Gastroesophageal sphincter (tissue), 4 donors: Measurements from ENCODE around the gene VAV2. TPM values are rescaled to one million over a fixed set of nuclear protein-coding genes. Genes with fewer than 3 reads are reported as not detected.

Experiments used
- ATAC-seq: fragments of 150-250 bp; one replicate; pipeline ENCODE4 v1.9.1; 2016; ENCODE audit warnings: mild to moderate bottlenecking, moderate library complexity
- H3K27ac ChIP-seq, 4 donors: fragments of 200-600 bp; sonication (generic) in 3 of 4; 1 replicate in 3 of 4; 2 replicates in 1 of 4; pipeline ENCODE4 v1.5.1; 2016 to 2019
- H3K27me3 ChIP-seq: fragments of 200-600 bp; sonication (generic); one replicate; pipeline ENCODE4 v1.5.1; 2019
- H3K36me3 ChIP-seq, 2 donors: fragments of 200-600 bp; sonication (generic); one replicate each; pipeline ENCODE4 v1.5.1; 2019; ENCODE audit warnings: control low read depth in 1 of 2
- H3K4me1 ChIP-seq, 3 donors: fragments of 200-600 bp; sonication (generic); 1 replicate in 2 of 3; 2 replicates in 1 of 3; pipeline ENCODE4 v1.5.1; 2016 to 2019; ENCODE audit warnings: control low read depth in 2 of 3
- H3K4me3 ChIP-seq, 2 donors: fragments of 200-600 bp; sonication (generic); one replicate each; pipeline ENCODE4 v1.5.1; 2019; ENCODE audit warnings: mild to moderate bottlenecking in 1 of 2, moderate library complexity in 1 of 2
- H3K9me3 ChIP-seq, 3 donors: fragments of 200-600 bp; sonication (generic); one replicate each; pipeline ENCODE4 v1.5.1; 2017 to 2019; ENCODE audit warnings: control low read depth in 2 of 3
- CTCF ChIP-seq, 4 experiments: fragments of 200-600 bp in 2 of 4; fragments of 450-650 bp in 2 of 4; sonication (generic) in 1 of 4; IDR thresholded peaks; one replicate each; pipeline ENCODE4 v1.5.1; 2017 to 2019; ENCODE audit warnings: antibody characterized with exemption in 4 of 4, mild to moderate bottlenecking in 2 of 4, moderate library complexity in 2 of 4
- EP300 ChIP-seq: sonication (generic); formaldehyde crosslinking; IDR thresholded peaks from one replicate; pipeline ENCODE4 v1.6.1; 2017; ENCODE audit warnings: antibody characterized with exemption, mild to moderate bottlenecking
- POLR2A ChIP-seq, 2 donors: fragments of 450-650 bp; IDR thresholded peaks; one replicate each; pipeline ENCODE4 v1.6.1; 2017; ENCODE audit warnings: antibody characterized with exemption in 2 of 2, mild to moderate bottlenecking in 2 of 2, moderate library complexity in 1 of 2
- POLR2AphosphoS5 ChIP-seq: sonication (generic); formaldehyde crosslinking; IDR thresholded peaks from one replicate; pipeline ENCODE4 v1.6.1; 2017; ENCODE audit warnings: antibody characterized with exemption
- WGBS, 2 donors: methylation state at CpG; one replicate each; pipeline ENCODE4 v1.1.5; 2018; ENCODE audit warnings: low coverage in 1 of 2; 5-methylcytosine and 5-hydroxymethylcytosine counted together
- total RNA-seq, 4 donors: library from RNA; depleted of rRNA; stranded (reverse); fragments of >200 nt; gene quantifications; one replicate each; pipeline ENCODE4 v1.1.0, GENCODE V29; 2016

The VAV2 gene
- total RNA-seq, 4 donors from 2014 or later: 7.7 to 16.8 (median 8.9) TPM

GRCh38 chr9:134026981-134027380 is 34.9 kb upstream of the VAV2 start:
- WGBS, 2 donors: 86 to 92% methylated on average over 2 to 6 of the region's 8 CpGs
- Histone ChIP-seq H3K27ac (no peak overlapping the region), H3K4me3 (no peak overlapping the region), H3K9me3 (no peaks in the 10 kb centered on the region), H3K36me3 (peaks cover 0 to 52% of the 10 kb centered on the region in 2 donors), H3K4me1 (peaks cover 0 to 22% (median 9%) of the 10 kb centered on the region in 3 donors), H3K27me3 (no peaks in the 10 kb centered on the region)
- TF ChIP-seq POLR2A (IDR thresholded peaks at IDR 0.05) (no peak), EP300 (no peak), CTCF (IDR thresholded peaks at IDR 0.05) (no peak), POLR2AphosphoS5 (no peak)
- no peak for ATAC-seq

DNA sequence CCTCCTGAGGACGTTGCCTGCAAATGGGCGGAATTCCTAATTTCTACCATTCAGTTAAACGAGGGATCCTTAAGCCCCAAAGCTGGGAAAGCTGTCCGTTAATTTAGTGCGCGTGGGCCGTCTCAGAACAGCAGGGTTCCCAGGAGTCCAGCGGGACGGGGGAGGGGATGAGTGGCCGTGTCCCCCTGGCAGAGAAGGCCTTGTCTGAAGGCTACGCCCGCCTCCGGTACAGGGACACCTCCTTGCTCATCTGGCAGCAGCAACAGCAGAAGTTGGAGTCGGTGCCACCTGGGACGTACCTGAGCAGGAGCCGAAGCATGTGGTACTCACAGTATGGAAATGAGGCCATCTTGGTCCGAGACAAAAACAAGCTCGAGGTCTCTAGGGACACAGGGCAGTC is 34.5 kb upstream of the VAV2 start:
- 76 to 100% methylated on average over 1 to 2 of the region's 18 CpGs for whole genome bisulfite sequencing, 2 donors
- TF ChIP-seq EP300: no peak
- TF ChIP-seq CTCF (IDR thresholded peaks at IDR 0.05): no peak
- TF ChIP-seq POLR2AphosphoS5: no peak
- no peak for TF ChIP-seq POLR2A (IDR thresholded peaks at IDR 0.05)
- H3K27ac ChIP-seq: no peak overlapping the region
- H3K36me3 ChIP-seq: peaks cover 0 to 48% of the 10 kb centered on the region in 2 donors
- peaks cover 0 to 22% (median 9%) of the 10 kb centered on the region in 3 donors for H3K4me1 ChIP-seq
- peak overlapping the region in 1 of 2 donors; percentile 99 for H3K4me3 ChIP-seq
- no peaks in the 10 kb centered on the region for H3K9me3 ChIP-seq
- no peaks in the 10 kb centered on the region for H3K27me3 ChIP-seq
- no peak for ATAC-seq

GRCh38 chr9:134025606-134026541 is 33.8 kb upstream of the VAV2 start:
- peak overlapping the region; percentile 3 to 86 (median 84) for H3K27ac ChIP-seq
- ATAC-seq: peak; percentile 6
- WGBS, 2 donors: 0% methylated on average over 1 of the region's 66 CpGs; no CpG with 5 or more reads in 1 of the 2 donors

DNA sequence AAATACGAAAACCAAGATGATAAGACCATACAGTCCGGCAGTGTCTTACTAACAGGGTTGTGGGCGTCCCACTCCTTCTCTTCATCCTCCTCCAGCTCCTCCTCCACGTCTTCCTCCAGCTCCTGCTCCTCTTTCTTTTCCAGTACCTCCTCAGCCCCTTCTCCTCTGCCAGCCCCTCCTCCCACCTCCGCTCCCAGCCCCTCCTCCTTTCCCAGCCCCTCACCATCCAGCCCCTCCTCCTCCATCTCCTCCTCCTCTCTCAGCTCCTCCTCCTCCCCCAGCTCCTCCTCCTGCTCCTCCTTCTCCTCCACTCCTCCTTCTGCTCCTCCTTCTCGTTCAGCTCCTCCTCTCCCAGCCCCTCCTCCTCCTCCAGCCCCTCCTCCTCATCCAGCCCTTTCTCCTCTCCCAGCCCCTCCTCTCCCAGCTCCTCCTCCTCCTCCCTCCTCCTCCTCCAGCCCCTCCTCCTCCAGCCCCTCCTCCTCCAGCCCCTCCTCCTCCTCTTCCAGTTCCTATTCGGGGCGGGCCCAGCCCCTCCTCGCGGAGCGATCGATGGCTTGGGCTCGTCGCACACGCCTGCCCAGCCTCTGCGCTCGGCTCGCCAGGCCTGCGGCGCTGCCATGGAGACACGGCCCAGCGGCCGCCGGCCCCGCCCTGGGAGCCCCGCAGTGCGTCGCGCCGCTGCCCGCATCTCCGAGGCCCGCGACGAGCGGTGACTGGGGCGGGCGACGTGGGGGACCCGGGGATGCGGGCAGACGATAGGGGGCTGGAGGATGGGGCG is 32.9 kb upstream of the VAV2 start, which contains the start of gene BRD3OS:
Gene BRD3OS, plus strand, starts transcription at position 654 of the 778 bp plus-strand sequence. CDS start 1,267 bp downstream, outside the sequence.
- peak within 1 kb of the TSS; percentile 60 to 99 for H3K4me3 ChIP-seq
- peaks cover 0 to 35% of the 10 kb centered on the region in 2 donors for H3K36me3 ChIP-seq
- 2 to 5% methylated on average over 4 to 6 of the region's 43 CpGs for WGBS, 2 donors
- ATAC-seq: peak; percentile 92
- peak within 1 kb of the TSS; percentile 3 to 86 (median 84) for H3K27ac ChIP-seq
- no peaks in the 10 kb centered on the region for H3K9me3 ChIP-seq
- peaks cover 0 to 22% (median 9%) of the 10 kb centered on the region in 3 donors for H3K4me1 ChIP-seq
- H3K27me3 ChIP-seq: no peaks in the 10 kb centered on the region
- TF ChIP-seq EP300: no peak
- TF ChIP-seq POLR2A (IDR thresholded peaks at IDR 0.05): peak; percentile 13
- TF ChIP-seq POLR2AphosphoS5: peak; percentile 31
- no peak for TF ChIP-seq CTCF (IDR thresholded peaks at IDR 0.05)

More at GRCh38 chr9:134025606-134026541, 33.8 kb upstream of the VAV2 start:
- Histone ChIP-seq H3K36me3 (peaks cover 0 to 41% of the 10 kb centered on the region in 2 donors), H3K9me3 (no peaks in the 10 kb centered on the region), H3K27me3 (no peaks in the 10 kb centered on the region), H3K4me1 (peaks cover 0 to 22% (median 9%) of the 10 kb centered on the region in 3 donors), H3K4me3 (peak overlapping the region; percentile 60 to 99)
- TF ChIP-seq EP300 (no peak), CTCF (IDR thresholded peaks at IDR 0.05) (peak in 3 of 4 experiments; percentile 2 to 31 (median 5))
